ENCODE data around the gene KRTAP5-2.

DNA sequence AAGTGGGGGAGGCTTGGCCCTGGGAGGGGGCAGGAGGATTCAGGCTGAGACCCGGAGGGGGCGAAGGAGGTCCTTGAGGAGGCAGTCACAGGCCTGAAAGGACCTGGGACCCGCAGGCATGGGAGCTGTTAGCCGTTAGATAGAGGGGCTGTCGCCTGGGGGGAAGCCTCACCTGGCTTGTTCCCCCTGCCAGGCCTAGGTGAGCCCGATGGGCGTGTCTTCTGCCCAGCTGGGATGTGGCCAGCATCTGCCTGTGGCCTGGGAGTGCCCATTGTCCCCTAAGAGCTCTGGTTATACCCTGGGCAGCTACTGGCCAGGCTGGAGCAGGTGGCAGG is 24.2 kb downstream of the KRTAP5-2 start:
- TF ChIP-seq EZH2phosphoT487 (IDR thresholded peaks at IDR 0.05; ENCODE audit: borderline replicate concordance, low read length) (no peak), EZH2 (IDR thresholded peaks at IDR 0.05; ENCODE audit: low read length, unreplicated experiment) (no peak)
- TF ChIP-seq, protein P1, sequence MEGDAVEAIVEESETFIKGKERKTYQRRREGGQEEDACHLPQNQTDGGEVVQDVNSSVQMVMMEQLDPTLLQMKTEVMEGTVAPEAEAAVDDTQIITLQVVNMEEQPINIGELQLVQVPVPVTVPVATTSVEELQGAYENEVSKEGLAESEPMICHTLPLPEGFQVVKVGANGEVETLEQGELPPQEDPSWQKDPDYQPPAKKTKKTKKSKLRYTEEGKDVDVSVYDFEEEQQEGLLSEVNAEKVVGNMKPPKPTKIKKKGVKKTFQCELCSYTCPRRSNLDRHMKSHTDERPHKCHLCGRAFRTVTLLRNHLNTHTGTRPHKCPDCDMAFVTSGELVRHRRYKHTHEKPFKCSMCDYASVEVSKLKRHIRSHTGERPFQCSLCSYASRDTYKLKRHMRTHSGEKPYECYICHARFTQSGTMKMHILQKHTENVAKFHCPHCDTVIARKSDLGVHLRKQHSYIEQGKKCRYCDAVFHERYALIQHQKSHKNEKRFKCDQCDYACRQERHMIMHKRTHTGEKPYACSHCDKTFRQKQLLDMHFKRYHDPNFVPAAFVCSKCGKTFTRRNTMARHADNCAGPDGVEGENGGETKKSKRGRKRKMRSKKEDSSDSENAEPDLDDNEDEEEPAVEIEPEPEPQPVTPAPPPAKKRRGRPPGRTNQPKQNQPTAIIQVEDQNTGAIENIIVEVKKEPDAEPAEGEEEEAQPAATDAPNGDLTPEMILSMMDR (conservative IDR thresholded peaks at IDR 0.05; ENCODE audit: low read depth, low read length) = no peak

All from PC-3 (cell line).